IPS-NIHi7 (cell line): Measurements from ENCODE around the gene TENT5A.

Experiments
- DNase-seq: peaks from one replicate; pipeline ENCODE4 v3.0.0; 2012; ENCODE audit warnings: mixed read lengths; ENCODE audit errors: extremely low spot score

TENT5A gene

DNA sequence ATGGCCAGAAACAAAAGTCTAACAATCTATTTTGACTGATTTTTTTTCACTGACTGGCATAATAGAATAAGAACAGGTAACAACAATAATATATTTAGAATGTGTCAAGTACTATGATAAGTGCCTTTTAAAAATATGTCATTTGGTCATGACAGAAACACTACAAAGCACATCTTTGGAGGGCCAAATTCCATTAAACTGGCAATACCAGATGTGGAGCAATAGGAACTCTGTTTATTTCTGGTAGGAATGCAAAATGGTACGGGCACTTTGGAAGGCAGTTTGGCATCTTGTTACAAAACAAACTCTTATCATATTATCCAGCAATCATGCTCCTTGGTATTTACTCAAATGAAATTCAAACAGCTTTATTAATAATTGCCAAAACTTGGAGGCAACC is 39.3 kb downstream of the TENT5A start:
- no peak for DNase-seq

DNA sequence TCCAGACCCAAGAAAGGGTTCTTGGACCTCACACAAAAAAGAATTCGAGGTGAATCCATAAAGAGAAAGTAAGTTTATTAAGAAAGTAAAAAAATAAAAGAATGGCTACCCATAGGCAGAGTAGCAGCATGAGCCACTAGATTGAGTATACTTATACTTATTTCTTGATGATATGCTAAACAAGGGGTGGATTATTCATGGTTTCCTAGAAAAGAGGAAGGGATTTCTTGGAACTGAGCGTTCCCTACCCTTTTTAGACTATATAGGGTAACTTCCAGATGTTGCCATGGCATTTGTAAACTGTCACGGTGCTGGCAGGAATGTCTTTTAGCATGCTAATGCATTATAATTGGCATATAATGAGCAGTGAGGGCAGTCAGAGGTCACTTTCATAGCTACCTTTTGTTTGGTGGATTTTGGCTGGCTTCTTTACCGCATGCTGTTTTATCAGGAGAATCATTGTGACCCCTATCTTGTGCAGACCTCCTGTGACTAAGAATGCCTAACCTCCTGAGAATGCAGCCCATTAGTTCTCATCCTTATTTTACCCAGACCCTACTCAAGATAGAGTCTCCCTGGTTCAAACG is 44.3 kb downstream of the TENT5A start:
- no peak for DNase-seq

DNA sequence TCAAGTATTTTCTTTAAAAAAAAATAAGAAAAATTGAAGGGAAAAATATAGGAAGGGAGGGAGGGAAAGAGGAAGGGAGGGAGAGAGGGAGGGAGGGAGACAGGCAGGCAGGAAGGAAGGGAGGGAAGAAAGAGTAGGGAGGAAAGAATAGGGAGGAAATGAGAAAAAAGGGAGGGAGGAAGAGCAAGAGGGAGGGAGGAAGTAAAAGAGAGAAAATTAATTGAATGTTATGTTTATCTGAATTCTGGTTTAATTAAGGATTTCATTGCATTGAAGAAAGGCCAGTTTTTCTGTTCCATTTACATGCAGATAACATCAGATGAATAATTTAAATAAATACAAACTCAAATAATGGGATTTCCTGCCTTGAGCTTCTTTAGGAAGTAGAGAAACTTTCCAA is 47.8 kb downstream of the TENT5A start:
- DNase-seq = no peak

DNA sequence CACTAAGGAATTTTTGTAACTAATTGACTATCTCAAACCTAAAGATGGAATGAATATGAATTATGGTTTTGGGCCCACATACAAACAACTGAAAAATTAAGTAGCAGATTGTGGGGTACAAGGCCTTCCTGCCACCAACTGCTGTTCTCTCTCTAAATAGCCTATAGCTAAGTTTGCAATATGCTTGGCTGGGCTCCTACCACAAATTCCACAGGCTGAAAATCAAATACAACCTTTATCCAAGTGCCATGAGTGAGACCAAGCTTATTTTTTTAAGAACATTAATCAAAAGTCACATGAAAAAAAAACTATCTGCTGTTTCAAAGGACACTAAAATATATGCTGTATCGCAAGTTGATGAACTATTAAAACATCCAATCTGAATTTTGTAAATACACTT is 52.1 kb downstream of the TENT5A start:
- no peak for DNase-seq

DNA sequence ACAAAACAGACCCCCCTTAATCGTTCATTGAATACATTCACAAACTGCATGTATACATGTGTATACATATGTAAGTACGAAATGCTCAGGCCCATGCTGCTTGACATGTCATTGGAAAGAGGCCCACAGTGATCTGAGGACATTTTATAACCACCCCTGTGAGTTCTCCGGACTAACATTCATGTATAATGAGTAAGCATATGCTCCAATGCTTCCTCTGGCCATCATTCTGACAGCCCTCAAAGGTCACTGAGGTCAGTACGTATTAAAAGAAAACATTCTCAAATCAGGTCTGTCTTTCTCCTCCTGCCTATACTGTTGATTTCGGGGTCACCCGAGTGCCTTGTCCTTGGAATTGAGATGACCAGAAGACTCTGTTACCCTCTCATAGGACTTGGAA is 54.9 kb downstream of the TENT5A start:
- no peak for DNase-seq

DNA sequence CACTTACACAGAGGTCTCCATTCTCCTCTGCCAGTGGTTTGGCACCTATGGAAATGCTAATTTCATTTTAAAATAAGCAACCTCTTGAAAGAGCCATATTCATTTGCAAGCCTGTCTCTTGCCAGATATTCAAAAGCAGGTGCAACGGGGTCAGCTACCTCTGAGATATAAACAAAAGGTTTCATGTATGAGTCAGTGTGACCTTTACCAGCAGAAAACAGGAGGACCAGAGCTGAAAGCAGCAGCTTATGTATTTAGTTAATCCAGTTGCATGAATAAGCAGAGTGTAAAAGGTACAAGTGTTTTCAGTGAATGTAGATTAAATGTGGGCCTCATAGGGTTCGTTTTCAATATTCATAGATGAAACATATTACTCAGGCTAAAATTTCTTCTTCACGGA is 56.0 kb downstream of the TENT5A start:
- no peak for DNase-seq
